ENCODE measurements around the gene PRDM7.
"Not testable (repeated sequence)": the region's sequence is repeated elsewhere in the genome, so short reads cannot be mapped to it uniquely, and the experiment has no call there.

Gene PRDM7

GRCh38 chr16:90070440-90070839, 6.7 kb downstream of the PRDM7 start:
- no peak for DNase-seq

GRCh38 chr16:90061437-90061836, 15.7 kb downstream of the PRDM7 start:
- no peak for DNase-seq

GRCh38 chr16:90057738-90058173, 19.4 kb downstream of the PRDM7 start:
- DNase-seq: peak in 1 of 2 donors; percentile 17

- not testable (repeated sequence) for DNase-seq
Observed at GRCh38 chr16:90056521-90056920, 20.6 kb downstream of the PRDM7 start.

GRCh38 chr16:90055371-90055770, 21.8 kb downstream of the PRDM7 start:
- DNase-seq: no peak

- DNase-seq: no peak
Observed at GRCh38 chr16:90054554-90054953, 22.6 kb downstream of the PRDM7 start.

- no peak for DNase-seq
Observed at GRCh38 chr16:90053902-90054500, 23.1 kb downstream of the PRDM7 start.

- DNase-seq: no peak
Observed at GRCh38 chr16:90050969-90051368, 26.2 kb downstream of the PRDM7 start.

GRCh38 chr16:90048737-90049330, 28.3 kb downstream of the PRDM7 start:
- DNase-seq: no peak

- no peak for DNase-seq
Observed at GRCh38 chr16:90048347-90048722, 28.8 kb downstream of the PRDM7 start.

GRCh38 chr16:90047714-90048346, 29.3 kb downstream of the PRDM7 start:
- no peak for DNase-seq

GRCh38 chr16:90046971-90047713, 30.0 kb downstream of the PRDM7 start:
- DNase-seq: no peak

- DNase-seq: no peak
Observed at GRCh38 chr16:90046122-90046970, 30.8 kb downstream of the PRDM7 start.

- DNase-seq: no peak
Observed at GRCh38 chr16:90044111-90044551, 33.0 kb downstream of the PRDM7 start.

- DNase-seq: no peak
Observed at GRCh38 chr16:90043526-90043925, 33.6 kb downstream of the PRDM7 start.

GRCh38 chr16:90042946-90043514, 34.1 kb downstream of the PRDM7 start:
- no peak for DNase-seq

- no peak for DNase-seq
Observed at GRCh38 chr16:90041896-90042473, 35.1 kb downstream of the PRDM7 start.

GRCh38 chr16:90040152-90041023, 36.7 kb downstream of the PRDM7 start:
- DNase-seq: no peak

- DNase-seq: no peak
Observed at GRCh38 chr16:90037276-90037675, 39.9 kb downstream of the PRDM7 start.

GRCh38 chr16:90035902-90036301, 41.2 kb downstream of the PRDM7 start:
- DNase-seq: no peak

- no peak for DNase-seq
Observed at GRCh38 chr16:90034504-90034903, 42.6 kb downstream of the PRDM7 start.
